SU-DHL-6 (cell line): Measurements from ENCODE around the gene HS3ST4.

Source experiments
- EZH2phosphoT487 ChIP-seq: fragments of 200-600 bp; sonication (generic), shearing (Covaris generic); conservative IDR thresholded peaks from 2 replicates; pipeline ENCODE4 v1.6.1; 2018; ENCODE audit warnings: mild to moderate bottlenecking, antibody characterized with exemption, low read length, moderate library complexity, mixed read lengths
- TF ChIP-seq, protein P1 (sequence below): fragments of 200-600 bp; sonication (generic); IDR thresholded peaks from one replicate; pipeline ENCODE4 v1.5.1; 2017; ENCODE audit warnings: antibody characterized with exemption, mild to moderate bottlenecking, low read length, moderate library complexity; ENCODE audit not compliant: insufficient read depth, poor library complexity, severe bottlenecking

DNA sequence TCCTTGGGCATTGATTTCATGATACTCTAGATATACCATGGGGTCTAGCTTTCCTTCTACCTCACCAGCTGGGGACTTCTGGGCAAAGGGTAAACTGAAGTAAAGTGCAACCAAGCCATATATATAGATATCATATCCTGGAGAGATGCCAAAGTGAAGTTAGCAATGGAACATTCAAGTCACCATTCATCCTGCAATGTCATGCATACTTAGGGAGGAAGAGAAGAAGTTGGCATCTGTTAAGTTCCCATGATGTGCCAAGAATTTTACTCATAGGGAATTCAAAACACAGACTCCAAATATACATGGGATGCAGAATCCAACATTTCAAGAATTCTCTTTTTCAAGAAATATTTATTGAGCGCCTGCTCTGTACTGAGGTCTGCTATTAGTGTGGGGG lies 399.8 kb downstream of the HS3ST4 start:
- TF ChIP-seq, protein P1, sequence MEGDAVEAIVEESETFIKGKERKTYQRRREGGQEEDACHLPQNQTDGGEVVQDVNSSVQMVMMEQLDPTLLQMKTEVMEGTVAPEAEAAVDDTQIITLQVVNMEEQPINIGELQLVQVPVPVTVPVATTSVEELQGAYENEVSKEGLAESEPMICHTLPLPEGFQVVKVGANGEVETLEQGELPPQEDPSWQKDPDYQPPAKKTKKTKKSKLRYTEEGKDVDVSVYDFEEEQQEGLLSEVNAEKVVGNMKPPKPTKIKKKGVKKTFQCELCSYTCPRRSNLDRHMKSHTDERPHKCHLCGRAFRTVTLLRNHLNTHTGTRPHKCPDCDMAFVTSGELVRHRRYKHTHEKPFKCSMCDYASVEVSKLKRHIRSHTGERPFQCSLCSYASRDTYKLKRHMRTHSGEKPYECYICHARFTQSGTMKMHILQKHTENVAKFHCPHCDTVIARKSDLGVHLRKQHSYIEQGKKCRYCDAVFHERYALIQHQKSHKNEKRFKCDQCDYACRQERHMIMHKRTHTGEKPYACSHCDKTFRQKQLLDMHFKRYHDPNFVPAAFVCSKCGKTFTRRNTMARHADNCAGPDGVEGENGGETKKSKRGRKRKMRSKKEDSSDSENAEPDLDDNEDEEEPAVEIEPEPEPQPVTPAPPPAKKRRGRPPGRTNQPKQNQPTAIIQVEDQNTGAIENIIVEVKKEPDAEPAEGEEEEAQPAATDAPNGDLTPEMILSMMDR = no peak
- TF ChIP-seq EZH2phosphoT487 = no peak
